Stimulated activated CD8-positive, alpha-beta memory T cell treated with anti-CD3 and anti-CD28 coated beads, Interleukin-7, amount 100 ng/mL, for 1 hour (primary cell): ENCODE data around the gene TSPAN4.
A peak's percentile ranks its signal among the peaks of the same experiment; 100 is the strongest.

Experiments used
- DNase-seq, 2 donors: peaks; one replicate each; pipeline ENCODE4 v3.0.0-alpha.2; 2020; ENCODE audit warnings: low read depth in 2 of 2

Gene TSPAN4

DNA sequence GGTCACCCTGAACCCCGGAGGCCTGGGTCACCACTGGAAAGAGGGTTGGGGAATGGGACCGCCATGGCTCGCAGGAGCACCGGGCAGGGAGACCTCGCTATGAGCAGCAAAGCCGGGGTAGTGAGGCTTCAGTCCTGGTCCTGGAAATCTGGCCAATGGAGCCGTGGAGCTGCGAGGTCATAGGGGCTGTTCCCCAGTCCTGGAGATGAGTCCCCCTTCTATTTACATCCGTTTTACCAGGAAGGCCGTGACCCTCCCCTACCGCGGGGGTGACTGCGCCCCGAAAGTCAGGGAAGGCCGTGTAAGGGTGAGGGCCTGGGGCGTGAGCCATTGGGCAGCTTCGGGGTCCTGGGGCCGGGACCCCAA, 38.1 kb upstream of the TSPAN4 start:
- DNase-seq = no peak

DNA sequence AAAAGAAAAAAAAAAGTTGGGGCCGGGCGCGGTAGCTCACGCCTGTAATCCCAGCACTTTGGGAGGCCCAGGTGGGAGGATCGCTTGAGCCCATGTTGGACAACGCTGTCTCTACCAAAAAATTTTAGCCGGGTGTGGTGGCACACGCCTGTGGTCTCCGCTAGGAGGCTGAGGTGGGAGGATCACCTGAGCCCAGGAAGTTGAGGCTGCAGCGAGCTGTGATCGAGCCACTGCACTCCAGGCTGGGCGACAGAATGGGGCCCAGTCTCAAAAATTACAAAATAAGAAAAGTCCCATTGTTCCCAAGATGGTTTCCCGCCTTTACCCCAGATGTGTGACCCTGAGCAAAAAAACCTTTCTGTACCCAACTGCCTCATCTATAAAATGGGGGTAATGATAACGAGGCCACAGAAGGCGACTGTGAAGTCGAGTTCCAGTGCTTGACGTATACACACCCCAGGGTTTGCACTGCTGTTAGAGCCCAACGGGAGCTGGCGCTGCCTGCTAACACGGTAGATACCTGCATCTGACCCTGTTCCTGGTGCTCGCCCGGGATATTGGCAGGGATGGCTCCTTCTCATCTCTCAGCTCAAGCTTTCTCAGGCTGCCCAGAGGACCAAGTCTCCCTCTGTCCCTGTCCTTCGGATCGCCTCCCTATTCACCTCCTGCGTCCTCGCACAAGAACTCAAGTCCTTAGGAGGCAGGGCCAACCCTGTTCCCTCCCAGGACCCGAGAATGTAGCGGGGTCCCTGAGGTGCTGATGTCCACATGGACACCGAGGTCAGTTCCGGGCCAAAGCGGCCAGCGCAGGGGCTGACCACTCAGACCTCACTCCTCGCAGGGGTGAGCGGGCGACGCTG, 34.0 kb upstream of the TSPAN4 start:
- DNase-seq = no peak

DNA sequence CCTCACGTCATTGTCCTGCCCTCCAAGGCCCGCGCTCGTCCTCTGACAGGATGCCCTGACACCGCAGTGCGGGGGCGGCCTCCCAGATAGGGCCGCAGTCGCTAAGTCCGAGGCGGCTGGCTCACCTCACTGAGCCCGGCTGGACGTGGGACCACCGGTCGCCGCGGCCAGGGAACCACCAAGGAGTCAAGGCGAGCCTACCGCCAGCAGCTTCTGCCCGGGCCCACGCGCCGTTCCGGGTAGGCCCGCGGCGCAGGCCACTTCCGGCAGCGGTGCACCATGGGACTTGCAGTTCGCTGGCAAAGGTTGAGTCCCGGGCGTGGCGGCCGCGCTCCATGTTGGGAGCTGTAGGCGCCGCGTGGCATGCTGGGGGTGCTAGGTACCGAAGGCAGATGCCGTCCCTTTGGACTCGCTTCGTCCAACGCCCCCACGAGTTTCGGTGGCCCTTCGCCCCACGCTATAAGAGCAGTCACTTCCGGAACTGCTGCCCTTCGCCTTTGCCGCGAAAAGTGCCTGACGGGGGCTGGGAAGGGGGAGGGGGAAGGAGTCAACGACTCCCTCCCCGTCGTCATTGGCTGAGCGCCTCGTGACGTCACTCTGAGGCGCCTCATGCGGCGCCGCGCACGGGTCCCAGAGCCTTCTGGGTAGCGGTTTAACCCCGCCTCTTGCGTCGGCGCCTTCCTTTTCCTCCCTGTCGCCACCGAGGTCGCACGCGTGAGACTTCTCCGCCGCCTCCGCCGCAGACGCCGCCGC, 33.2 kb upstream of the TSPAN4 start, which contains the start of gene RPLP2:
Gene RPLP2, plus strand, starts transcription at position 681 of the 753 bp plus-strand sequence. CDS start 268 bp downstream, outside the sequence.
- peak; percentile 95 to 97 for DNase-seq

DNA sequence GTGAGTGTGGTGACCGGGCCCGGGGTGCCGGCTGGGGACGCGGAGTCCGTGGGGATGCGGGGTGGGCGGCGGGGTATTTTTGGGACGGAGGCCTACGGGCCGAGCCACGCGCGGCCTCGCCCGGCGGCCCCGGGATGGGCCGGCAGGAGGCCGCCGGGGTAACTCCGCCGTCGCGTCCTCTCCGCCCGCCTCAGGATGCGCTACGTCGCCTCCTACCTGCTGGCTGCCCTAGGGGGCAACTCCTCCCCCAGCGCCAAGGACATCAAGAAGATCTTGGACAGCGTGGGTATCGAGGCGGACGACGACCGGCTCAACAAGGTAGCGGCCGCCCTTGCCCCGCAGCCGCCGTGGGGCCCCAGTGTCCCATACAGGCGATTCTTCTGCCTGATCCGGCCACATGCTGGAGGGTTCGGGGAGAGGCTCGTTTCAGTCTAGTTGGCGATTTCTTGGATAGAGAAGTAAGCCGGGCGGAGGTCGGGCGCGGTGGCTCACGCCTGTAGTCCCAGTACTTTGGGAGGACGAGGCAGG, 32.5 kb upstream of the TSPAN4 start:
- DNase-seq = no peak

DNA sequence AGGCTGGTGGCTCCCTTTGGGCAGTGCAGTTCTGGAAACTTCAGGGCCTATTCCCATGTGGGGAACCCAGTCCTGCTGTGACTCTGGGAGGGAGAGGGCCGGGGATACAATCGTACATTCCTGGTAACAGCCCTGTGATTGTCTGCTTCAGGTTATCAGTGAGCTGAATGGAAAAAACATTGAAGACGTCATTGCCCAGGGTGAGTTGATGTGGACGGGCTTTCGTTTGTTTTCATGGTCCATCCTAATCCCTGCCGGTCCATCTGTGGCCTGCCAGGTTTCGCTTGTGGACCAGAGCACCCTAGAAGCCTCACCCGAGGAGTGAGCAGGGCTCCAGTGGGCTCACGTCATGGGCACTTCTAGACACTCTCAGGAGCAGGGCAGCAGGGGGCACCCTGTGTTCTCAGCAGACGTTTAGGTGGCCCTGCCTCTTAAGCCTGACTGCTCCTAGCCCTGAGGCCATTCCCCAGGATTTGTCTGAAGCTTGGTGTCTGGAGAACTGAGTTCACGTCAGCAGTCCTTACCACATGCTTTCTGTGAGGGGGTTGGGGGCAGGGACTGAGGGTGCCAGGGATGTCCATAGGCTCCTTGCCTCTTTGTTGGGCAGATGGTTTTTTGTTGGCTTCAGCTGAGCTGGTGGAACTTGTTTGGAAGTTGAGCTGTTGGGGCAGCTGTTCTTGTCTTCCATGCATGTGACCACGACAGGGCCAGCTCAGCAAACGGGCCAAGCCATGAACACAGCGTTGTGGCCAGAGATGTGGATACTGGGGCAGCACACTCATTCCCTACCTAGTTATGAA, 31.0 kb upstream of the TSPAN4 start:
- no peak for DNase-seq

DNA sequence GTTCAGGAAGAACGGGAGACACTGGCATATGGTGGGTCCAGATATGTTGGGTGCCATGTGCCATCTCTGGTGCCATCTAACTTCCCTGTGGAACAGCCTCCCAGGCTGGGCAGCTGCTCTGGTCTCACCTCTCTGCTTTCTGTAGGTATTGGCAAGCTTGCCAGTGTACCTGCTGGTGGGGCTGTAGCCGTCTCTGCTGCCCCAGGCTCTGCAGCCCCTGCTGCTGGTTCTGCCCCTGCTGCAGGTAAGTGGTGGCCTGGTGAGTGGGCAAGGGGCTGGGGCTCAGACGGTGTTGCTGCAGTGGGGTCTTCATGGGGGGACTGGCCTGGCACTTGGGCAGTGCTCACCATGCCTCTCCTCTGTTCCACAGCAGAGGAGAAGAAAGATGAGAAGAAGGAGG, 30.3 kb upstream of the TSPAN4 start:
- DNase-seq = no peak

DNA sequence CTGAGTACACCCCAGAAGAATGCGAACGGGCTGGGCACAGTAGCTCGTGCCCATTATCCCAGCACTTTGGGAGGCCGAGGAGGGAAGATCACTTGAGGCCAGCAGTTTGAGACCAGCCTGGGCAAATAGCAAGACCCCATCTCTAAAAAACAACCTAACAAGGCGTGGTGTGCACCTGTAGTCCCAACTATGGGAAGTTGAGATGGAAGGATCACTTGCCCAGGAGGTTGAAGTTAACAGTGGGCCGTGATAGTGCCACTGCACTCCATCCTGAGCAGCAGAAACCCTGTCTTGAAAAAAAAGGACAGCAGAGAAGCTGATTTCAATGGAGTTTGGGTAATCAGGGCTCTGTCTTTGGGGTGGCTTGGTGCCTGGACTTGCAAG, 29.6 kb upstream of the TSPAN4 start:
- no peak for DNase-seq

DNA sequence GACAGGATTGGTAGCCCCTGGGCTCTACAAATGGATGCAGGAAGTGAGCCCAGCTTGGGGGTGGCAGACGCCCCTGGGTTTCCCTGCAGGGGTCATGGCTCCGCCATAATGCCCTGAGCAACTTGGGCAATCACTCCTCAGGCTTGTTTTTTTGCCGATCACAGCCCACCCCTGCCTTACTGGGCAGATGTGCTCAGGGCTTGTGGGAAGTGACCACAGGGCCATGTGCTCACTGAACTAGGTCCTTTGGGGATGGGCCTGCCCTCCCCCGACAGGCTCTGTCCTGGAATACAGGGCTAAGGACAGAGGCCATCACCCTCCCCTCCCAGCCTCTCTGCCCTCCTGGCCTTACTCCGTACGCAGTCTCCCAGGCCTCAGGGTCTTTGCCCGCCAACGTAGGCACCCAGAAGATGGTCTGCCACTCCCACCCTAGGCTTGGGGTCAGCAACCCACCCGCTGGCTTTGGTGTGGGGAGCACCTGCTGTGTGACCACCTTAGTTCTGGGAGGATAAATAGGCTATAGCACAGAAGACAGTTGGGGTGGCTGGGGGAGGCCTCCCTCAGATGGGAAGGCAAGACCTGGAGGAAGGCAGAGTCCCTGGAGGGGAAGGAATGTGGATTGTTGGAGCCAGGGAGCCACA, 29.1 kb upstream of the TSPAN4 start:
- no peak for DNase-seq

DNA sequence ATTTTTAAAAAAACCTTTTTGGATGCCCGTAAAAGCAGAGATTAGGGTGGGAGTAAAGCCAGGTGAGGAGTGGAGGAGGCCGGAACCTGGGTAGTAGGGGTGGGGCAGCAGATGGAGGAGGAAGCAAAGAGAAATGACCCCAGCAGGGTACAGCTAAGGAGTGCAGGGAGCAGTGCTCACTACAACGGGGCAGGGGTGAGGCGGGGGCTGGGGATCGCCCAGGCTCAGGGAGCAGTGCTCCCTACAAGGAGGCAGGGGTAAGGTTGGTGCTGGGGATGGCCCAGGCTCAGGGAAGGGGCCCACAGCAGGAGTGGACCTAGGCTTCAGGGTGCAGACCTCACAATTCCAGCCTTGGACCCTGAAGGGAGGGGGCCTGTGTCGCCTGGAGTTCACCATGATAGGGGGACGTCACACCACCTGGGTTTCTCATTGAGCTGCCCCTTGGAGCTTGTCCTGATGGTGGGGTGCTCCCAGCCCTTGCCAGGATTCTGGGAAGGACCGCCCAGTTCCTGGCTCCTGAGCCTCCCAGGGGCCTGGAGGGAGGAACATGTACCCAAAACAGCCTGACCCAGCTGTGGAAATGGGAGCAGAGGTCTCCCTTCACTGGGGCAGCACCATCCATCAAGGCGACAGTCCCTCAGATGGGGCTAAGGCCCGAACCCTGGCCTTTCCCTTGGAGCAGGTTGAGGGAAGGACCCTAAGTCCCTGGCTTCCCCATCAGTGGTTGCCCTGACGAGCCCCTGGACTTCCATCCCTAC, 26.8 kb upstream of the TSPAN4 start:
- no peak for DNase-seq

DNA sequence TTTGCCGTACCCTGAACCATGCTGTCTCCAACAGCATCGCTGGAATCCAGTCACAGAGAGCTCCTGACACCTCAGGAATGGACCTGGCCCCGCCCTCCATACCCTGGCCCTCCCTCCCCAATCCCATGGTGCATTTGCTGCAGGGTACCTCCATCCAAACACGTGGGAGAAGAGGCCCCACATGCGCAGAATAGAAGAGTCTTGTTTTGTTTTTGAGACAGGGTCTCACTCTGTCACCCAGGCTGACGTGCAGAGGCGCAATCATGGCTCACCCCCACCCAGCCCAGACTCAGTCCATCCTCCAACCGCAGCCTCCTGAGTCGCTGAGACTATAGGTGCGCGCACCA, 26.2 kb upstream of the TSPAN4 start:
- DNase-seq = no peak

DNA sequence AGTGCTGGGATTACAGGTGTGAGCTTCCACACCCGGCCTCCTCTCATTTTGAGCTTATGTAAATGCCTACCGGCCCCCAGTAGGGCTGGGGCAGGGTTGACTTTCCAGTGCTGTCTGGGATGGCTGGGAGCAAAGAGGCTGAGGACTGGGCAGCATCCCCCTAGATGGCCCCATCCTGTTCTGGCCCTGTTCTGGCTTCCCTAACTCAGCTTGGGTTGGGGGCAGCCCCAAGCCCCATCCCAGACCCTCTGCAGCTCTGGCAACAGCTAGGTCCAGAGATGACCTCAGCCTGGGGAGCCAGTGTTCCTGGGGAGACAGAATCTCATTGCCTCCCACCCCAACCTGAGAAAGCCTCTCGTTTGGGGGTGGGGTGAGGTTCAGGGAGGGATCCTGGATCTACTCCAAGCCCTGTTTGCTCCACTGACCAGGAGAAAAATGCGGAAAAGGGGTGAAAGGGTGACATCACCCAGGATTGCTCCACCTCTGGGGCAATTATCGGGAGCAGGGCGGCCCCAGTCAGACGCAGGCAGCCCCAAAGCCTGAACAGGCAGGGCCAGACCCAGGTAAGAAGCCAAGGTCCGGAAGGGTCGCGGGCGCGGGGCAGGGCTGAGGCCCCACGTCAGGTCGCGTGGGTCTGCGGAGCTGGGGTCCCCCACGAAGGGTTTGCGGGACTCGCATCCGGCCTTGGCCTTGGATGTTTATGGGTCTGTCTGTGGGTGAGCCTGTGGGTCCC, 24.1 kb upstream of the TSPAN4 start, which contains the start of gene PNPLA2:
Gene PNPLA2, plus strand, starts transcription at position 519 of the 733 bp plus-strand sequence. CDS start 805 bp downstream, outside the sequence.
- no peak for DNase-seq

DNA sequence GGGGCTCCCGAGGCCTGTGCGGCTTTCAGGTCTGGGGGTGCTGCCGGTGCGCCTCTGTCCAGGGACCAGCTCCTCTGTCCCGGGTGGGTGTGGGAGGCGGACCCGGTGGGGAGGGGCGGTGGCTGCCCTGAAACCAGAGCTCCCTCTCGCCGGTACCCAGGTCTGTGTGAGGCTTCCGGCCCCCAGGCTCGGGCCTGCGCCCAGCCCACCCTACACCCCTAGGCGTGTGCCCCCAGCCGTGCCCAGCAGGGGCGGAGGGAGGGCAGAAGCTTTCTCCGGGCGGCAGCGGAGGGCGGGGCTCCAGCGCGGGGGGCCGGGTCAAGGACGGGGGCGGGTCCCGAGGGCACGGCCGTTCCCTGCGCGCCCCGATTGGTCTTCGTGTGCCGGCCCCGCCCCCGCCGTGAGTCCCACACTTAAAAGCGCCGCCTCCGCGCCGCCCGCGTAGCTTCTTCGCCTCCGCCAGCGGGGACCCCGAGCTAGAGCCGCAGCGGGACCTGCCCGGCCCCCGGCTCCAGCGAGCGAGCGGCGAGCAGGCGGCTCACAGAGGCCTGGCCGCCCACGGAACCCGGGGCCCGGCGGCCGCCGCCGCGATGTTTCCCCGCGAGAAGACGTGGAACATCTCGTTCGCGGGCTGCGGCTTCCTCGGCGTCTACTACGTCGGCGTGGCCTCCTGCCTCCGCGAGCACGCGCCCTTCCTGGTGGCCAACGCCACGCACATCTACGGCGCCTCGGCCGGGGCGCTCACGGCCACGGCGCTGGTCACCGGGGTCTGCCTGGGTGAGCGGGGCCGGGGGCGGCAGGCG, 23.3 kb upstream of the TSPAN4 start:
- peak; percentile 83 to 88 for DNase-seq

DNA sequence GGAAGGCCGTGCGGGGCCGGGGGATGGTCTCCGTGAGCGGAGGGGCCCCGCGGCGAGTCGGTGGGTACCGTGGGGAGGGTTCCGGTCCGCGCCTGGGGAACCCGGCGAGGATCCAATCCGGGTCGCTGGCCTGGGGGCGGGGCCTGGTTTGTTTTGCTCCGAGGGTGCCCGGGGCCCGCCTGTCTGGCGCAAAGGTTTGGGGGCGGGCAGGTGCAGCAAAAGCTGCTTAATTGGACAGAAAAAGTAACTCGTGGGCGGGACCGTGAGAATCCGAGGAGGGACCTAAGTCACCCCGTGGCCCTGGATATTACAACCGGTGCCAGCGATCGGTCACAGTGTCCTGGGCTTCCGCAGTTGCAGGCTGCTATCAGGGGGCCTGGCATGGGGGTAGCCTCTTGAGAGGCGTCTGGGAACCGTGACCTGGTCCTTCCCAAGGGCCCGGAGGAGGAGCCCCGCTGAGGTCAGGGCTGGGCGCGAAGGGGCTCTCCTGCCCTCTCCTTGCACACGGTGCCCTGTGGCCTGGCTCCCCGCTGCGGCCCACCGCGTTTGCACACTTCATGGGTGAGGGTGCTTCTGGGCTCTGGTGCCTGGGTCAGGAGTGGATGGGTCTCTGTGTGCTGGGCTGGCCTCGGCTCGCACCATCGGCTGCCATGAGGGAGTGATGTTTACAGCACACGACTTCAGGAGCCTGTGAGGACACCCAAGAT, 22.6 kb upstream of the TSPAN4 start:
- peak; percentile 87 to 90 for DNase-seq

DNA sequence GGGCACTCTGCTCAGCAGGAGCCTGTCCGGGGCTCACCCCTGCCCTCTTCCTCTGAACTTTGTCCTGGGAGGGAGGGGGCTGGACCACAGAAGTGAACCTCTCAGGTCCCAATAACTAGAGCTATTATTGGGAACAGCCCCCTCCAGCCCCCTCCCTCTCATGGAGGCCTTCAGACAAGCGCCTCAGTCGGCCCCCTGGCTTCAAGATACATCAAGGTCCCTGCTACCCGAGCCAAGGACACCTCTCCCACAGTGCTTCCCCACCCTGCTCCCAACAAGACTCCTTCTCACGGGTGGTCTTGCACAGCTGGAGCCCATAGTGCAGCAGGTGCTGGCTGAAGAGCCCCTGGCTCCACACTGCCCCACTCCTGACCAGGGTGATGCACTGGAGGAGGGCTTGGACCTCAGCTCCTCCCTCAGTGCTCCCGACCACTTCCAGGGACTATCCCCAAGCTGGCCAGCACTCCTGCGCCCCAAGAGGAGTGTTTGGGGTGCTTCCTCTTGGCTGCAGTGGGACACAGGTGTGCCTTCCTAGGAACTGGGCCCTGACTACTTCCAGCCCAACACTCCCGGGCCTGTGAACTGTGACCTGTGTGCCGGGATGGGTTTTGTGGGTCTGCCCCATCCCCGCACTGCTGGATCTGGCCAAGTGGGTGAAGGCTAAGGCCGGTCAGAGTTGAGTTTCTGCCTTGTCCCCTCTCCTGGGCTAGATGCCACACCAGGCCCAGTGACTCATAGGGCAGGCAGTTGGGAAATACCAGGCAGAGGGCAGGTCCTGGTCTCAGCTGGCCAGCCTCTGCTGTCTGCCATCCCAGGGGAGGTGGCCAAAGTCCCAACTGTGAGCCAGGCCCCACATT, 21.8 kb upstream of the TSPAN4 start:
- DNase-seq = no peak

DNA sequence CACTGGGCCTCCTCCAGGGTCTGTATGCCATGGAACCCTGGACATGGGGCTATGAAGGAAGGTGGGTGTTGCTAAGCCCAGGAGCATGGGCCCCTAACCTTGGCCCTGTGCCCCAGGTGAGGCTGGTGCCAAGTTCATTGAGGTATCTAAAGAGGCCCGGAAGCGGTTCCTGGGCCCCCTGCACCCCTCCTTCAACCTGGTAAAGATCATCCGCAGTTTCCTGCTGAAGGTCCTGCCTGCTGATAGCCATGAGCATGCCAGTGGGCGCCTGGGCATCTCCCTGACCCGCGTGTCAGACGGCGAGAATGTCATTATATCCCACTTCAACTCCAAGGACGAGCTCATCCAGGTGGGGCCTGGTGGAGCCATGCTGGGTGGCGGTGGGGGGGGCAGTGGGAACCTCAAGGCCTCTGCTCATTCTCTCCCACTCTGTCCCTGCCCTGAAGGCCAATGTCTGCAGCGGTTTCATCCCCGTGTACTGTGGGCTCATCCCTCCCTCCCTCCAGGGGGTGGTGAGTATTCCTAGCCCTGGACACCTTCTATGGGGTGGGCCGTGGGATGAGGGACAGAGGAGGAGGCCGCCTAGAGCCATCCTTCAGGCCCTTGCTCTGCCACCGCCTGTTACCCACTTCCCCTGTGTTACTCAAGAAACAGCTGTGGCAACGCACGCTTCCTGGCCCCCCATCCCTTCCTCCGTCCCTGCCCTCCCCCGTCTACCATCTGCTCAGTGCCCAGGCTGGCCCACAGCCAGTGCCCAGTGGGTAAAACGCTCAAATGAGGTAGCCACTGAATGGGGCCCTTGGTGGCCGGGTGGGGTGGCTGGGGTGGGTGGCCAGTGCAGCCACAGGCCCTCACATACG, 20.9 kb upstream of the TSPAN4 start:
- DNase-seq = no peak

DNA sequence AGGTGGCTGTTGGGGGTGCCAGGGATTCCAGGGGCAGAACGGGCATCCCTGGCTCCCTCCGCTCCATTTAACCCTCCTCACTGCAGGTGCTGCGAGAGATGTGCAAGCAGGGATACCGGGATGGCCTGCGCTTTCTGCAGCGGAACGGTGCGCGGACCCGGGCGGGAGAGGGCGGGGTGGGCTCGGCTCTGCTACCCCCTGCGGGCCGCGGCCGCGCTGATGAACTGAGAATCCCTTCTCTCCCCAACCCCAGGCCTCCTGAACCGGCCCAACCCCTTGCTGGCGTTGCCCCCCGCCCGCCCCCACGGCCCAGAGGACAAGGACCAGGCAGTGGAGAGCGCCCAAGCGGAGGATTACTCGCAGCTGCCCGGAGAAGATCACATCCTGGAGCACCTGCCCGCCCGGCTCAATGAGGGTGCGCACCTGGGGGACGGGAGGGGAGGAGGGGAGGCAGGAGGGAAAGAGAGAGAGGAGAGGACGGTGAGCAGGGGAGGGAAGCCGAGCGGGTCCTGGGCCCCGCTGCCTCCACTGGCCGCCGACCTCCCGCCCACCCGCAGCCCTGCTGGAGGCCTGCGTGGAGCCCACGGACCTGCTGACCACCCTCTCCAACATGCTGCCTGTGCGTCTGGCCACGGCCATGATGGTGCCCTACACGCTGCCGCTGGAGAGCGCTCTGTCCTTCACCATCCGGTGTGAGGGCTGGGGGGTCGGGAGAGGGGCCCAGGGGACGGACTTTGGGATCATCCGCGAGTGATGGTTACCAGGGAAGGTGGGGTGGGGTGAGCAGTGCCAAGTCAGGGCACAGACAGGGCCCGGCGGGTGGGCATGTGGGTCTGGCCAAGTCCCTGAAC, 19.0 kb upstream of the TSPAN4 start:
- no peak for DNase-seq
